Transverse colon (tissue), 4 donors: ENCODE data around the gene LAMA3. TPM values are rescaled to one million over a fixed set of nuclear protein-coding genes. Genes with fewer than 3 reads are reported as not detected.
A peak's percentile ranks its signal among the peaks of the same experiment; 100 is the strongest.

ENCODE experiments used
- DNase-seq: peaks from one replicate; pipeline ENCODE4 v3.0.0-alpha.2; 2019
- H3K27ac ChIP-seq, 4 donors: fragments of 200-600 bp; sonication (generic); 2 replicates each; pipeline ENCODE4 v1.5.1; 2016 to 2018; ENCODE audit warnings: inconsistent platforms in 4 of 4
- H3K27me3 ChIP-seq: fragments of 200-600 bp; sonication (generic); 2 replicates; pipeline ENCODE4 v1.5.1; 2017; ENCODE audit warnings: inconsistent platforms
- H3K36me3 ChIP-seq, 4 donors: fragments of 200-600 bp; sonication (generic); 2 replicates each; pipeline ENCODE4 v1.5.1; 2017 to 2019; ENCODE audit warnings: inconsistent platforms in 4 of 4
- H3K4me1 ChIP-seq, 4 donors: fragments of 200-600 bp; sonication (generic); 2 replicates each; pipeline ENCODE4 v1.5.1; 2017 to 2020; ENCODE audit warnings: inconsistent platforms in 4 of 4
- H3K4me3 ChIP-seq, 4 donors: fragments of 200-600 bp; sonication (generic); 1 replicate in 1 of 4; 2 replicates in 3 of 4; pipeline versions ENCODE4 v1.5.1 to v1.6.1; 2017 to 2019; ENCODE audit warnings: inconsistent platforms in 4 of 4
- H3K9me3 ChIP-seq, 2 donors: fragments of 200-600 bp; sonication (generic); 2 replicates each; pipeline ENCODE4 v1.5.1; 2017 to 2019; ENCODE audit warnings: inconsistent platforms in 2 of 2
- EP300 ChIP-seq: sonication (generic); formaldehyde crosslinking; IDR thresholded peaks from one replicate; pipeline ENCODE4 v1.6.1; 2017; ENCODE audit warnings: antibody characterized with exemption, low read depth
- POLR2A ChIP-seq: fragments of 450-650 bp; IDR thresholded peaks from one replicate; pipeline ENCODE4 v1.6.1; 2016; ENCODE audit warnings: antibody characterized with exemption, mild to moderate bottlenecking, moderate library complexity
- POLR2AphosphoS5 ChIP-seq, 3 donors: sonication (generic); formaldehyde crosslinking; IDR thresholded peaks; one replicate each; pipeline ENCODE4 v1.6.1; 2016; ENCODE audit warnings: antibody characterized with exemption in 3 of 3
- WGBS, 2 donors: methylation state at CpG; one replicate each; pipeline ENCODE4 v1.1.5; 2018; ENCODE audit warnings: low coverage in 1 of 2; 5-methylcytosine and 5-hydroxymethylcytosine counted together
- in situ Hi-C, 4 donors: fragments of 200-750 bp; cut with MboI; loops; one replicate each; pipeline versions ENCODE4 v1.15.0 to v1.15.1; 2017; ENCODE audit warnings: low sequenced_read_pairs in 3 of 4, low pct_ligation_motif_present in 1 of 4, low pct_unique_long_range_greater_than_20kb in 1 of 4
- intact Hi-C: fragments of 100-400 bp; cut with DNase I; formaldehyde crosslinking; loops from one replicate; pipeline ENCODE4 v1.15.1; 2023; ENCODE audit warnings: low total_unique reads
- total RNA-seq, 4 donors: library from RNA; depleted of rRNA; stranded (reverse); fragments of >200 nt; gene quantifications; one replicate each; pipeline ENCODE4 v1.1.0, GENCODE V29; 2016
- TF ChIP-seq, protein P1 (sequence below), 5 experiments: fragments of 200-600 bp in 3 of 5; fragments of 450-650 bp in 2 of 5; sonication (generic) in 3 of 5; IDR thresholded peaks; 1 replicate in 2 of 5; 2 replicates in 3 of 5; pipeline ENCODE4 v1.5.1; 2016 to 2017; ENCODE audit warnings: antibody characterized with exemption in 5 of 5, inconsistent platforms in 3 of 5, mild to moderate bottlenecking in 2 of 5, moderate library complexity in 1 of 5

Gene LAMA3
- total RNA-seq, 4 donors from 2014 or later: 17.5 to 71.8 (median 47.4) TPM

DNA sequence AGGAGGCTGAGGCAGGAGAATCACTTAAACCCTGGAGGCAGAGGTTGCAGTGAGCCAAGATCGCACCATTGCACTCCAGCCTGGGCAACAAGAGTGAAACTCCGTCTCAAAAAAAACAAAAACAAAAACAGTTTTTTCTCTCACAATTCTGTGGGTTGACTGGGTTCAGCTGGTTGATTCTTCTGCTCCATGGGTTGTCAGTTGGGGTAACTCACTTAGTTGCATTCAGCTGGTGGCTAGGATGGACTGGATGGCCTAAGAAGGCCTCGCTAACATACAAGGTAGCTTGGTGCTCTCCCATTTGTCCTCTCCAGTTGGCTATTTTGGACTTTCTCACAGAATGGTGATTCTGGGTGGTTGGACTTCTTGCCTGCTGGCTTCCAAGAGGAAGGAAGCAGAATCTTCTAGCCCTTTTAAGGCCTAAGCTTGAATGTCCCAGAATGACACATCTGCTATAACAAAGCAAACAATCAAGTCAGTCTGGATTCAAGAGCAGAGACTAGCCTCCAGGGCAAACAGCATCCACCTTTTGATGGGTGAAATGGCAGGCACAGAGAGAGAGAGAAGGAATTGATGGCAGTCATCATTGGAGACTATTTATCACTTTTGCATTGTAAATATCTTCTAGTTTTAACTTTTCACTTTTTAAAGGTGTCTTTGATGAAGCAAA, 17.9 kb downstream of the LAMA3 start:
- Histone ChIP-seq H3K4me3 (no peak overlapping the region), H3K9me3 (no peaks in the 10 kb centered on the region), H3K27me3 (no peaks in the 10 kb centered on the region), H3K27ac (no peak overlapping the region), H3K4me1 (peaks cover 0 to 16% (median 1%) of the 10 kb centered on the region in 4 donors), H3K36me3 (no peaks in the 10 kb centered on the region)
- in situ Hi-C loops: no loop called here
- DNase-seq: no peak
- 92% methylated on average over 3 of the region's 3 CpGs; no CpG with 5 or more reads in 1 of the 2 donors for WGBS, 2 donors
- intact Hi-C loops: no loop called here
- TF ChIP-seq, protein P1, sequence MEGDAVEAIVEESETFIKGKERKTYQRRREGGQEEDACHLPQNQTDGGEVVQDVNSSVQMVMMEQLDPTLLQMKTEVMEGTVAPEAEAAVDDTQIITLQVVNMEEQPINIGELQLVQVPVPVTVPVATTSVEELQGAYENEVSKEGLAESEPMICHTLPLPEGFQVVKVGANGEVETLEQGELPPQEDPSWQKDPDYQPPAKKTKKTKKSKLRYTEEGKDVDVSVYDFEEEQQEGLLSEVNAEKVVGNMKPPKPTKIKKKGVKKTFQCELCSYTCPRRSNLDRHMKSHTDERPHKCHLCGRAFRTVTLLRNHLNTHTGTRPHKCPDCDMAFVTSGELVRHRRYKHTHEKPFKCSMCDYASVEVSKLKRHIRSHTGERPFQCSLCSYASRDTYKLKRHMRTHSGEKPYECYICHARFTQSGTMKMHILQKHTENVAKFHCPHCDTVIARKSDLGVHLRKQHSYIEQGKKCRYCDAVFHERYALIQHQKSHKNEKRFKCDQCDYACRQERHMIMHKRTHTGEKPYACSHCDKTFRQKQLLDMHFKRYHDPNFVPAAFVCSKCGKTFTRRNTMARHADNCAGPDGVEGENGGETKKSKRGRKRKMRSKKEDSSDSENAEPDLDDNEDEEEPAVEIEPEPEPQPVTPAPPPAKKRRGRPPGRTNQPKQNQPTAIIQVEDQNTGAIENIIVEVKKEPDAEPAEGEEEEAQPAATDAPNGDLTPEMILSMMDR (IDR thresholded peaks at IDR 0.05): no peak
- TF ChIP-seq POLR2A (no peak), EP300 (no peak), POLR2AphosphoS5 (IDR thresholded peaks at IDR 0.05) (no peak)

DNA sequence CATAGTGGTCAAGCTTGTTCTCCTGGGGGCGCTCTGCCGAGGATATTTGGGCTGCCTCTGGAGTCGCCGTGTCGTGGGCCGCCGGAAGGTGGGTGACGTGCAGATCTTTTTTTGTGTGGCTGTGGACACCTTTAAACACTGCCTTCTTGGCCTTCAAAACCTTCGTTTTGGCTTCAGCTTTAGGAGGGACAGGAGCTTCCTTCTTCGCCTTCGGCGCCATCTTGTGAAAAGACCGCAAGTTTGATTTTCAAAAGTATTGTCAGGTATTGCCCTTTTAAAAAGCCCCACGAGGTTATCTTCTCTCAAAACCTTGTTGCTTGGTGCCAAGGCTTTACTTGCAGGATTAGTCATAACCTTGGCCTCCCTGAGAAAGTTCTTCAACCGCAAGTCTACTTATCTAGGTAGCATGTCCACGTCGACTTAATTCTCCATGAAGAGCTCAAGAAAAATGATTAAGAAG, 20.8 kb downstream of the LAMA3 start:
- no peaks in the 10 kb centered on the region for H3K36me3 ChIP-seq
- no peak for DNase-seq
- no peaks in the 10 kb centered on the region for H3K9me3 ChIP-seq
- in situ Hi-C loops (no loop called here), intact Hi-C loops (no loop called here)
- no peaks in the 10 kb centered on the region for H3K27me3 ChIP-seq
- peak overlapping the region in 2 of 4 donors; percentile 52 to 59 for H3K27ac ChIP-seq
- TF ChIP-seq, protein P1 (IDR thresholded peaks at IDR 0.05): no peak
- TF ChIP-seq POLR2AphosphoS5 (IDR thresholded peaks at IDR 0.05): no peak
- no peak for TF ChIP-seq POLR2A
- no peak for TF ChIP-seq EP300
- H3K4me3 ChIP-seq: no peak overlapping the region
- WGBS, 2 donors: 73 to 88% methylated on average over 9 to 17 of the region's 17 CpGs
- peaks cover 0 to 16% (median 1%) of the 10 kb centered on the region in 4 donors for H3K4me1 ChIP-seq

DNA sequence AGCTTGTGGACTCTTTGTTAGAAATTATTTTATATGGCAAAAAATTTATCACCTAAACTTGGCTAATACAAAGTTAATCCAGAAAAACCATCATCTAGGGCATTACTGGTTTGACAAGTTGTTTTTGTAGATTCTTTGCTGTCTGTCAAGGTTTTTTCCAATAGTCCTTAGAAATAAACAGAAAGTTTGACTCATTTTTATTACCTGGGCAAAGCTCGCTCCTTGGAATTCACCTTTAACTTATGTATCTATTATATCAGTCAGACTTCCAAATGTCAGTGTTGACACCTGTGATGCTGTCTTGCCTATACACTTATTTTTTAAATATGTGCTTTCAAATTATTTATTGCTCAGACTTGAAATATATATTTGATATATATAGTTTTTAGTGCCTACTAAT, 21.7 kb downstream of the LAMA3 start:
- Histone ChIP-seq H3K4me1 (peaks cover 0 to 16% (median 1%) of the 10 kb centered on the region in 4 donors), H3K27me3 (no peaks in the 10 kb centered on the region), H3K4me3 (no peak overlapping the region), H3K9me3 (no peaks in the 10 kb centered on the region), H3K36me3 (no peaks in the 10 kb centered on the region), H3K27ac (peak overlapping the region in 3 of 4 donors; percentile 52 to 60 (median 59))
- no peak for DNase-seq
- intact Hi-C loops: no loop called here
- in situ Hi-C loops: no loop called here
- no peak for TF ChIP-seq EP300
- TF ChIP-seq, protein P1 (IDR thresholded peaks at IDR 0.05): no peak
- TF ChIP-seq POLR2A: no peak
- TF ChIP-seq POLR2AphosphoS5 (IDR thresholded peaks at IDR 0.05): peak in 1 of 3 donors; percentile 2
- WGBS, 2 donors: 45 to 66% methylated on average over 1 of the region's 1 CpG

DNA sequence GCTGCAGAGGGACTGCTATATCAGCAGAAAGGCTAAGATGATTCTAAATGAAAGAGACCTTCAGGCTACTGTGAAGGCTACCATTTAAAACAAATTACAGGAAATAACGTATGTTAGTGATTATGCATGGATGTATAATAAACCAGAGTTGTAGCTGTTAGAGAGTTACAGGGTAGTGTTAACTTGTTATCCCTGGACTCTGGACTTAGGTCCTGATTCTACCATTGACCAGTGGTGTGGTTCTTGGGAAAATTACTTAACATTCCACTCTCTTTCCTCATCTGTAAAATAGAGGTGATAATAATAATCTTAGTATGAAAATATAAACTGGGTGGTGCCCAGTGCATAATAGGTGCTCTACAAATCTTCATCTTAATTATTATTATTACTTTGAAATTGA, 22.2 kb downstream of the LAMA3 start:
- TF ChIP-seq EP300 (no peak), POLR2A (no peak), POLR2AphosphoS5 (IDR thresholded peaks at IDR 0.05) (no peak)
- TF ChIP-seq, protein P1 (IDR thresholded peaks at IDR 0.05): no peak
- WGBS, 2 donors: 38 to 60% methylated on average over 1 of the region's 1 CpG
- Histone ChIP-seq H3K4me3 (no peak overlapping the region), H3K27me3 (no peaks in the 10 kb centered on the region), H3K4me1 (peaks cover 0 to 16% (median 1%) of the 10 kb centered on the region in 4 donors), H3K9me3 (no peaks in the 10 kb centered on the region), H3K27ac (peak overlapping the region in 3 of 4 donors; percentile 52 to 60 (median 59)), H3K36me3 (no peaks in the 10 kb centered on the region)
- no peak for DNase-seq
- in situ Hi-C loops: no loop called here
- intact Hi-C loops: no loop called here
